HG03571 (cell line): ENCODE data around the gene CYSRT1.

Experiments used
- ATAC-seq: cut with Tn5 transposase; IDR thresholded peaks from one replicate; pipeline ENCODE4 v1.9.1; 2021; ENCODE audit not compliant: unreplicated experiment

The CYSRT1 gene

GRCh38 chr9:137225699-137226331, 841 bp downstream of the CYSRT1 start:
- no peak for ATAC-seq

GRCh38 chr9:137226338-137227053, 1.5 kb downstream of the CYSRT1 start:
- no peak for ATAC-seq

GRCh38 chr9:137227054-137227852, 2.3 kb downstream of the CYSRT1 start, which contains the start of gene RNF224:
RNF224 (plus strand) TSS chr9:137227502; CDS start chr9:137228336, 834 bp downstream.
- ATAC-seq, result no peak

DNA sequence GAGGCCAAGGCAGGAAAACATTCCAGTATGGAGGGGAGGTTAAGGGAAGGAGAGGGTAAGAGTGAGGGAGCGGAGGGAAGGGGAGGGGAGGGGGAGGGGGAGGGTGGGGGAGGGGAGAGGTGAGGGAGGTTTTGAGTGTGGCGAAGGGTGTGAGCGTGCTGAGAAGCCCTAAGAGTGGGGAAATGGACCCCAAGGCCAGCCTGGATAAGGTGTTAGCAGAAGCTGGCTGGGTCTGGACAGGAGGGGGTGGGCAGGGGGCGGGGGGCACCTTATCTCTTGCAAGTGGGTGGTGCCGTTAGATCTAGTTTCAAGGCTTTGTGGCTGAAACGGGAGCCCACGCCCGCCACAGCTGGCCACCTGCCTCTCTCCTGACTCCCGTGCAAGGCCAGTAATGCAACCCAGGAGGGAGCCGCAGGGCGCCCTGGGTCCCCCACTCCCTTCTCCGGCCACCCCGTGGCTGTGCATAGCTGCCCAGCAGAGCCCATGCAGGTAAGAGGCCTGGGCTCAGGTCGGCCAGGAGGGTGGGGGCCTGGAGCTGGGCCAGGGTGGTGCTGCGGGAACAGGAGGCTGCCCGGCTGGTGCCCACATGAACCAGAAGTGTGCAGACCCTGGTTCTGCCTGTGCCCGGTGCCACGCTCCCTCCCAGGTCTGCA, 3.0 kb downstream of the CYSRT1 start:
- ATAC-seq, result no peak

- ATAC-seq, result no peak
Observed at GRCh38 chr9:137228506-137228967, 3.6 kb downstream of the CYSRT1 start.

DNA sequence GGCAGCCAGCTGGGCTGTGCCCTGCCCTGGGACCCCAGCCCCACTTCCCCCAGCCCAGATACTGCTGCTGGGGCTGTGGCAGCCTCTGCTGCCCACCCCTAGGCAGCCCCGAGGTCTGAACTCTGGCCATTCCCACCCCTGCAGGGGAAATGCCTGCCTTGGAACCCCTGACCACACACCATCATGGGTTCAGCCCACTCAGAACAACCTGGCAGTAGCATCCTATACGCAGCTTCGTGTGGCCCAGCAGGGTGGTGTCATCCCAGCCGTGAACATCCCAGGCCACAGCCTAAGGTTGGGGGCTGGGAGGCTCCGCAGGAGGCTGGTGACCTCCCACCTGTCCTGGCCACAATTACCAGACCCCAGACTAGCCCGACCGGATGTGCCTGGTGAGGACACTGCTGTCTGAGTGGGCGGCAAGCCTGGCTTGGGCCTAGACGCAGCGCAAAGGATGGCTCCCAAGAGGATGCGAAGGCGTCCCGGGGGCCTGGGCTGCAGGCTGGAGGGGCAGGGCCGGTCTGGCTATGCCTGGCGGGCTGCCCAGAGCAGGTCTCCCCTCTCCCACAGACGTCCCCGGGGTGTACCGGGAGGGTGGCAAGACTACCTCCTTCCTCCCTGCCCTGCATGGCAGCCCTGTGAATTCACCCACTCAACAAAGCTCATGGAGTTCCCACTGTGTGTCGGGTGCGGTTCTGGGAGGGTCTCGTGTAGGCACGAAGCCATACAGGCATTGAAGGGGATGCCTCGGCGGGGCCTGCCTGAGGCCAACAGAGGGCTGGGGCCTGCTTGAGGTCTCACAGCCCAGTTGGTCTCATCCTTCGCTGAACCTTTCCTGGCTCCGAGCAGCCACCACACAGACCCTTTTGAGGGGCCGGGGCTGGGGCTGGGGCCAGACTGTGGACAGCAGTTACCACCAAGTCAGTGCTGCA, 4.3 kb downstream of the CYSRT1 start:
- no peak for ATAC-seq

GRCh38 chr9:137229903-137230704, 5.1 kb downstream of the CYSRT1 start:
- no peak for ATAC-seq

DNA sequence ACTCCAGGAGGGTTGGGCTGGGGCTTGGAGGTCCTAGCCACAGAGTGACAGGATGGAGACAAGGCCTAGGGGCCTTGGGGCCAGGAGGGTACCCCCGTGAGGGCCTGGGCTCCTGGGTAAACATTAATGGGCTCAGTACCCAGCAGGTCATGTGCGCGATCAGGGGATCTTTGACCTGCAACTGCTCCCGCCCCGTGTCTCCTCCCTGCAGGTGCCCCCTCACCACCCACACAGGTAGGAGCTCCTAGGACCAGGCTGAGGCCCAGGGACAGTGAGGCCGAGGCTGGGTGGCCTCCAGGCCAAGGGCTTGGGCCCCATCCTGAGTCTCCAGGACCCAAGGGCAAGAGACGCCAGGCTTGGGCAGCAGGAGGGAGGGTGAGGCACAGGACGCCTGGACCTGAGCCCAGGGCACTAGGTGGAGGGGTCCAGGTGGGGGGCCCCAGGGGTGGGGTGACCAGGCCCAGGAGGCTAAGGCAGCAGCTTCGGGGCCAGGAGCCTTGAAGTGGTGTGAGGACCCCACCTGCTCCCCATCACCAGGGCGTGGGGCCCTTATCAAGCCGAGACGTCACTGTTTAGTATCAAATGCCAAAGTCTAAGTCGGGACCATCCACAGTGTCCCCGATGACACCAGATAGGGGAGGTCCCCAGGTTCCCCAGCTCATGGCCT, 5.9 kb downstream of the CYSRT1 start, which contains the start of gene SLC34A3:
TSS of gene SLC34A3 (plus strand) at position 197 of the 667 bp plus-strand sequence. CDS start 802 bp downstream, outside the sequence.
- ATAC-seq, result no peak

- ATAC-seq, result no peak
Observed at GRCh38 chr9:137231372-137232039, 6.5 kb downstream of the CYSRT1 start.

DNA sequence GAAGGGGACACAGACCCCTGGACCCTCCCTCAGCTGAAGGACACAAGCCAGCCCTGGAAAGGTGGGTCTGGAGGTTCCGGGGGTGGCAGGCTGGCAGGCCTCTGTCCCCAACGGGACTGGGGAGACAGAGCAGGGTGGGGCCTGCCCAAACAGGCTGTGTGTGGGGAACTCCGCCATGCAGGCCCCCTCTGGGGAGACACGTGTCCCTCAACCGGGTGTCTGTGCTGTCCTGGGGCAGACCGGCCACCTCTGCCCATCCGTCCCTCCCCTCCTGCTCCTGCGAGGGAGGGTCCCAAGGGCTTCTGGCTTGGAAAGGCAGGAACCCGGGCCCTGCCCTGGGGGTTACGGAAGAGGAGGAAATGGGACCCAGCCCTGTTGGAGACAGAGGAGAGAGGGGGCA, 7.1 kb downstream of the CYSRT1 start:
- ATAC-seq, result no peak

DNA sequence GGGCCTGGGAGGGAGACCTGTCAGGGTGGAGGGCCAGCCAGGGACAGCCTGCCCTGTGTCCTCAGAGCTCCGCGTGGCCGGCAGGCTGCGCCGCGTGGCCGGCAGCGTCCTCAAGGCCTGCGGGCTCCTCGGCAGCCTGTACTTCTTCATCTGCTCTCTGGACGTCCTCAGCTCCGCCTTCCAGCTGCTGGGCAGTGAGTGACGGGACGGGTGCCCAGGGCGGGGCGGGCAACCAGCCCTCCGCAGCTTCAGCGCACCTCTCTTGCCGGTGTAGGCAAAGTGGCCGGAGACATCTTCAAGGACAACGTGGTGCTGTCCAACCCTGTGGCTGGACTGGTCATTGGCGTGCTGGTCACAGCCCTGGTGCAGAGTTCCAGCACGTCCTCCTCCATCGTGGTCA, 7.5 kb downstream of the CYSRT1 start:
- no peak for ATAC-seq

DNA sequence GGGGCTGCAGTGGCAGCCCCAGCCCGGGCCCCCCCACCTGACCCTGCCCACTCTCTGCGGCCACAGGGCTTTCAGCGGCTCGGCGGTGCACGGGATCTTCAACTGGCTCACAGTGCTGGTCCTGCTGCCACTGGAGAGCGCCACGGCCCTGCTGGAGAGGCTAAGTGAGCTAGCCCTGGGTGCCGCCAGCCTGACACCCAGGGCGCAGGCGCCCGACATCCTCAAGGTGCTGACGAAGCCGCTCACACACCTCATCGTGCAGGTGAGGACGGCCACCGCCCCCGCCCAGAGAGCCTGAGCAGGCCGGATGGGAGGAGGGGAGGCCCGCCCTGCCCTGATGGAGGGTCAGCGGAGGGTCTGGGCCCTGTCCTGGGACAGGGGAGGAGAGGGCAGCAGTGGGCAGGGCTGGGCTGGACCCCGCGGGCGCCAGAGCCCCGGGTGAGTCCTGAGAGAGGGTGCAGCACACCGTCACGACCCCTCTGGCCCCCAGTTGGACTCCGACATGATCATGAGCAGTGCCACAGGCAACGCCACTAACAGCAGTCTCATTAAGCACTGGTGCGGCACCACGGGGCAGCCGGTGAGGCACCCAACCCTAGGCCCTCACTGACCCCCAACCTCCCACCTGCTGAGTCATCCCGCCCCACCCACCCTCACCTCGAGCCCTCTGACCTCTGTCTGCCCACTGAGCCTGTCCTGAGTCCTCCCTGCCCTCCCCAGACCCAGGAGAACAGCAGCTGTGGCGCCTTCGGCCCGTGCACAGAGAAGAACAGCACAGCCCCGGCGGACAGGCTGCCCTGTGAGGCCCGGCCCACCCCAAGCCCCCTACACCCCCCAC, 8.4 kb downstream of the CYSRT1 start:
- ATAC-seq, result no peak

- ATAC-seq, result no peak
Observed at GRCh38 chr9:137234055-137234697, 9.2 kb downstream of the CYSRT1 start.

- ATAC-seq, result no peak
Observed at GRCh38 chr9:137234758-137235423, 9.9 kb downstream of the CYSRT1 start.

GRCh38 chr9:137235424-137236237, 10.7 kb downstream of the CYSRT1 start:
- ATAC-seq, result no peak
